Endodermal cell (in vitro differentiated cells): ENCODE measurements around the gene OGFOD3. TPM values are rescaled to one million over a fixed set of nuclear protein-coding genes. Genes with fewer than 3 reads are reported as not detected.
A peak's percentile ranks its signal among the peaks of the same experiment; 100 is the strongest.

Source experiments
- DNase-seq: peaks from one replicate; pipeline ENCODE4 v3.0.0-alpha.2; 2017
- H3K27ac ChIP-seq: 2 replicates; pipeline ENCODE4 v1.5.1; 2013; ENCODE audit warnings: mild to moderate bottlenecking, low read depth, low read length, moderate library complexity
- H3K27me3 ChIP-seq: 2 replicates; pipeline ENCODE4 v1.6.1; 2013; ENCODE audit warnings: mild to moderate bottlenecking, low read length, moderate library complexity; ENCODE audit not compliant: insufficient read depth, control insufficient read depth, poor library complexity, severe bottlenecking
- H3K36me3 ChIP-seq: 2 replicates; pipeline ENCODE4 v1.7.0; 2013; ENCODE audit warnings: mild to moderate bottlenecking, low read length, moderate library complexity; ENCODE audit not compliant: control insufficient read depth, insufficient read depth
- H3K4me1 ChIP-seq: one replicate; pipeline ENCODE4 v1.7.0; 2013; ENCODE audit warnings: low read length; ENCODE audit not compliant: control insufficient read depth, insufficient read depth
- H3K4me3 ChIP-seq: 2 replicates; pipeline ENCODE4 v1.5.1; 2013; ENCODE audit warnings: mild to moderate bottlenecking, low read length, moderate library complexity
- H3K9ac ChIP-seq: 2 replicates; pipeline ENCODE4 v1.6.1; 2013; ENCODE audit warnings: mild to moderate bottlenecking, low read length, moderate library complexity; ENCODE audit not compliant: poor library complexity, severe bottlenecking; ENCODE audit errors: extremely low read depth
- H3K9me3 ChIP-seq: 2 replicates; pipeline ENCODE4 v1.6.1; 2013; ENCODE audit warnings: mild to moderate bottlenecking, low read length, moderate library complexity; ENCODE audit not compliant: control insufficient read depth
- H3K27ac Mint-ChIP-seq: 2 replicates; pipeline ENCODE4 v1.8.0; 2020; ENCODE audit warnings: mixed read lengths
- H3K27me3 Mint-ChIP-seq: 2 replicates; pipeline ENCODE4 v1.8.0; 2021; ENCODE audit warnings: mild to moderate bottlenecking, mixed read lengths; ENCODE audit not compliant: insufficient read depth
- H3K36me3 Mint-ChIP-seq: 2 replicates; pipeline ENCODE4 v1.8.0; 2020; ENCODE audit warnings: low read depth, mixed read lengths
- H3K4me1 Mint-ChIP-seq: 2 replicates; pipeline ENCODE4 v1.8.0; 2020; ENCODE audit warnings: mixed read lengths
- H3K4me3 Mint-ChIP-seq: 2 replicates; pipeline ENCODE4 v1.8.0; 2020; ENCODE audit warnings: mild to moderate bottlenecking, moderate library complexity, mixed read lengths
- H3K9me3 Mint-ChIP-seq: 2 replicates; pipeline ENCODE4 v1.8.0; 2020; ENCODE audit warnings: mild to moderate bottlenecking, mixed read lengths
- WGBS, 2 experiments: methylation state at CpG; one replicate each; pipeline versions ENCODE4 v1.1.5 to v1.1.7; 2013; ENCODE audit warnings: missing lambda C conversion rate in 2 of 2, mixed read lengths in 1 of 2; ENCODE audit not compliant: insufficient coverage in 1 of 2, insufficient read length in 1 of 2; 5-methylcytosine and 5-hydroxymethylcytosine counted together
- total RNA-seq, 2 donors: library from RNA; stranded (reverse); fragmentation: NEBNext Ultra II Directional in 1 of 2; extraction: Animal tissue kit (Norgen Biotek cat#: 25700) in 1 of 2; gene quantifications; 2 replicates in 1 of 2; 3 replicates in 1 of 2; pipeline ENCODE4 v1.2.1, GENCODE V29; 2021
- TF ChIP-seq, protein P1 (sequence below): fragments of 200-600 bp; sonication (generic); conservative IDR thresholded peaks from 2 replicates; pipeline ENCODE4 v1.5.0; 2021; ENCODE audit warnings: antibody characterized with exemption, mild to moderate bottlenecking

Gene OGFOD3
- total RNA-seq, 2 donors from 2014 or later, result 24.0 to 30.1 TPM

DNA sequence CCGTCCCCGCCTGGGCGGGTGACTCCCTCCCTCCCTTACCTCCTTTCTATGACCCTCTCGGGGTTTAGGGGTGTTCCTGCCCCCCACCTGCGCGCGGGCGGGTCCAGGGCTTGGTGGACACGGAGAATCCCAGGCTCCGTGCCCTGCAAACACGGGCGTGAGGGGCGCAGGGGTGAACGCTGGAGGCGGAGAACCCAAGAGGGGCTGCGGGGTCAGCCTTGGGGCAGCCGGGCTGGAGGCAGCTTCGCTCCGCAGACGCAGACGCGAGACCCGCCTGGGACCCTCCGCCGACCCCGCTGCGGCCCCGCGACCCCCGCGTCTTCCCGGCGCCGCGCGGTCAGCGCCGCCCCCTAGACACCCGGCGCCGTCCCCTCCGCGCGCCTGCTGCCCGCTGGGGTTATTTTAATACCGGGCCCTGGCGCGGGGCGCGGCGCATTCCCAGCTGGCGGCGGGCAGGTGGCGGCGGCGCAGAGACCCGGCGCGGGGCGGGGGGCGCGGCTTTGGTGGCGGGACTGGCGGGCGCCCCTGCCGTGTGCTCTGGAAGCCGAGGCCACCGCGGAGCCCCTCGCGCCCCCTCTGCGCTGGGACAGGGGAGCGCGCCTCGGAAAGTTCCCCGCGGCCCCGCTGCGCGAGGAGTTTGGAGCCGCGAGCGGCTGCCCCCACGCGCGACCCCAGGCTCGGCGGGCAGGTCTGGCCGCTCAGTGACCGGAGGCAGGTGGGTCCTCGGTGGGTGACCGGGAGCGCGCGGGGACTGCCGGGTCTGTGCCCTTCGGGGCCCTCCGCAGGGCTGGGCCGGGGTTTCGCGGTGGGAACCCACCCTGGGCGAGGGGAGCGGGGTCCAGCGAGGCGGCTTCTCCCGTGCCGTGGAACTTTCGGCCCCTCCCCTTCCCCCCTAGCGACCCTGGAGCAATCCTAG lies 46.8 kb downstream of the OGFOD3 start, which contains the start of gene UTS2R:
Gene UTS2R (plus strand): TSS at position 433 of the 916 bp plus-strand sequence. CDS start 2,560 bp downstream, outside the sequence.
- no peak within 1 kb of the TSS for H3K27ac Mint-ChIP-seq
- H3K27me3 Mint-ChIP-seq, result peaks cover 48% of the 10 kb centered on the region
- H3K4me3 Mint-ChIP-seq, result peak within 1 kb of the TSS; percentile 47
- Histone ChIP-seq H3K4me1 (no peaks in the 10 kb centered on the region), H3K4me3 (no peak within 1 kb of the TSS), H3K9me3 (no peaks in the 10 kb centered on the region), H3K27me3 (peaks cover 28% of the 10 kb centered on the region), H3K36me3 (no peaks in the 10 kb centered on the region), H3K27ac (no peak within 1 kb of the TSS), H3K9ac (no peak within 1 kb of the TSS)
- TF ChIP-seq, protein P1, sequence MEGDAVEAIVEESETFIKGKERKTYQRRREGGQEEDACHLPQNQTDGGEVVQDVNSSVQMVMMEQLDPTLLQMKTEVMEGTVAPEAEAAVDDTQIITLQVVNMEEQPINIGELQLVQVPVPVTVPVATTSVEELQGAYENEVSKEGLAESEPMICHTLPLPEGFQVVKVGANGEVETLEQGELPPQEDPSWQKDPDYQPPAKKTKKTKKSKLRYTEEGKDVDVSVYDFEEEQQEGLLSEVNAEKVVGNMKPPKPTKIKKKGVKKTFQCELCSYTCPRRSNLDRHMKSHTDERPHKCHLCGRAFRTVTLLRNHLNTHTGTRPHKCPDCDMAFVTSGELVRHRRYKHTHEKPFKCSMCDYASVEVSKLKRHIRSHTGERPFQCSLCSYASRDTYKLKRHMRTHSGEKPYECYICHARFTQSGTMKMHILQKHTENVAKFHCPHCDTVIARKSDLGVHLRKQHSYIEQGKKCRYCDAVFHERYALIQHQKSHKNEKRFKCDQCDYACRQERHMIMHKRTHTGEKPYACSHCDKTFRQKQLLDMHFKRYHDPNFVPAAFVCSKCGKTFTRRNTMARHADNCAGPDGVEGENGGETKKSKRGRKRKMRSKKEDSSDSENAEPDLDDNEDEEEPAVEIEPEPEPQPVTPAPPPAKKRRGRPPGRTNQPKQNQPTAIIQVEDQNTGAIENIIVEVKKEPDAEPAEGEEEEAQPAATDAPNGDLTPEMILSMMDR, result no peak
- H3K36me3 Mint-ChIP-seq, result no peaks in the 10 kb centered on the region
- WGBS, 2 experiments, result 13 to 16% methylated on average over 19 to 109 of the region's 109 CpGs
- peaks cover 2% of the 10 kb centered on the region for H3K4me1 Mint-ChIP-seq
- H3K9me3 Mint-ChIP-seq, result no peaks in the 10 kb centered on the region
- peak; percentile 83 for DNase-seq

DNA sequence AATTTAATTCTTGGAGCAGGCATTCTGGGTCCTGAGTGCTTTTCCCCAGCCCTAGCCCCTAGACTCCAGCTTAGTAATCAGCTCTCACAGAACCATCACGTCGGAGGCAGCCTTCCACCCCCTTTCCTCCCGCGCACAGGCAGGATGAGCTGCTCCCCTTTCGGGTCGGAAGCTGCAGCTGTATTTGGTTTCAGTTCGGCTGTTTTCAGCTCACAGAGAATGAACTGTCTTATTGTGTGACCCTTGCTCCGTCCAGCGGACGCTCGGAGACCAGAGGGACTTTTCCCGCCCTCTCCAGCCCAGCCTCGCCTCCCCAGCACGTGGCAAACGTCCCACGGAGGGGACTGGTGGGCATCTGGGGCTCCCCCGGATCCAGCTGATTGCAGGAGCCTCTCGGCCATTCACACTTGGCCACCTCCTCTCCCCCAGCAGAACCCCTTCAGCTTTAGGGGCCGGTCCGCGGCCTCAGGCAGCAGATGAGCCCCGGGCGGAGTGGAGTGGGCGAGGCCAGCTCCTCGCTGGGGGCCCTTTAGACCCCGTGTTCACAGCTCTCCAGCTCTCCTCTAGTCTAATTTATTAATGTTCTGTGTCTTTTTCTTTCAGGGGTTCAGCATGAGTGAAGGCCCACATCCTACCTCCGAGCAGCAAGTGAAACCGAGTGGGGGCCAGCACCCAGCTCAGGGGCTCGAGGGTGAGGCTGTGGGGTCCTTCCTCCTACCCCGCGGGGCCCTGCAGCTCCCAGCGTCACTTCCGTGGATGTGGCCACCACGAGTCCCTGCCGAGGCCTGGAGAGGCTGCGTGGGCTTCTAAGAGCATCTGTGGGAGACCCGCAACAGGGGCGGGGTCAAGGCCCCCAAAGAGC lies 47.7 kb downstream of the OGFOD3 start:
- Mint-ChIP-seq H3K27me3 (peaks cover 42% of the 10 kb centered on the region), H3K9me3 (no peaks in the 10 kb centered on the region), H3K36me3 (no peaks in the 10 kb centered on the region), H3K27ac (no peak overlapping the region), H3K4me3 (peak overlapping the region; percentile 14), H3K4me1 (peaks cover 2% of the 10 kb centered on the region)
- H3K4me1 ChIP-seq, result no peaks in the 10 kb centered on the region
- peaks cover 28% of the 10 kb centered on the region for H3K27me3 ChIP-seq
- TF ChIP-seq, protein P1, result no peak
- H3K9ac ChIP-seq, result no peak overlapping the region
- no peak overlapping the region for H3K4me3 ChIP-seq
- DNase-seq, result no peak
- no peaks in the 10 kb centered on the region for H3K9me3 ChIP-seq
- WGBS, 2 experiments, result 79 to 83% methylated on average over 24 to 38 of the region's 38 CpGs
- H3K36me3 ChIP-seq, result no peaks in the 10 kb centered on the region
- H3K27ac ChIP-seq, result no peak overlapping the region

DNA sequence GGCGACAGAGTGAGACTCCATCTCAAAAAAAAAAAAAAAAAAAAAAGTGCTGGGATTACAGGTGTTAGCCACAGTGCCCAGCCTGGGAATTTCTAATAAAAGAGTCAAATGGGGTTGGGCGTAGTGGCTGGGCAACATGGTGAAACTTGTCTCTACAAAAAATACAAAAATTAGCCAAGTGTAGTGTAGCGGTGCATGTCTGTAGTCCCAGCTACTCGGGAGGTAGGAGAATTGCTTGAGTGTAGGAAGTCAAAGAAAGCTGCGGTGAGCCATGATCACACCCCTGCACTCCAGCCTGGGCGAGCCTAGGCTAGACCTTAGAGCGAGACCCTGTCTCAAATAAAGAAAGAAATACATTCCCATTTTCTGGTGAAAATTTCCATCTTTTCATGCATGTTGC lies 49.2 kb downstream of the OGFOD3 start:
- no peak overlapping the region for H3K27ac ChIP-seq
- Mint-ChIP-seq H3K9me3 (no peaks in the 10 kb centered on the region), H3K4me1 (peaks cover 4% of the 10 kb centered on the region), H3K36me3 (no peaks in the 10 kb centered on the region), H3K4me3 (no peak overlapping the region), H3K27me3 (peaks cover 39% of the 10 kb centered on the region), H3K27ac (no peak overlapping the region)
- H3K4me1 ChIP-seq, result no peaks in the 10 kb centered on the region
- WGBS, 2 experiments, result 98% methylated on average over 6 of the region's 7 CpGs
- TF ChIP-seq, protein P1, result no peak
- H3K36me3 ChIP-seq, result no peaks in the 10 kb centered on the region
- DNase-seq, result no peak
- no peak overlapping the region for H3K4me3 ChIP-seq
- no peak overlapping the region for H3K9ac ChIP-seq
- H3K27me3 ChIP-seq, result peaks cover 28% of the 10 kb centered on the region
- no peaks in the 10 kb centered on the region for H3K9me3 ChIP-seq
